Fibroblast of the aortic adventitia (primary cell): ENCODE measurements around the gene METTL17. TPM values are rescaled to one million over a fixed set of nuclear protein-coding genes. Genes with fewer than 3 reads are reported as not detected.
A peak's percentile ranks its signal among the peaks of the same experiment; 100 is the strongest.

Experiments used
- DNase-seq: peaks from one replicate; pipeline ENCODE4 v3.0.0-alpha.2; 2010; ENCODE audit warnings: low read depth
- H3K4me3 ChIP-seq: 2 replicates; pipeline ENCODE4 v1.5.1; 2011; ENCODE audit warnings: low read depth, mild to moderate bottlenecking, control low read depth, low read length, moderate library complexity
- CTCF ChIP-seq: IDR thresholded peaks from 2 replicates; pipeline ENCODE4 v1.5.1; 2011; ENCODE audit warnings: mild to moderate bottlenecking, low read length, control low read depth, inconsistent platforms; ENCODE audit not compliant: insufficient read depth
- total RNA-seq: library from RNA; depleted of rRNA; stranded (reverse); fragments of >200 nt; gene quantifications from 2 replicates; pipeline ENCODE4 v1.2.3, GENCODE V29; 2012; ENCODE audit warnings: low replicate concordance

The METTL17 gene
- total RNA-seq, 1 donor = 44.2 TPM

DNA sequence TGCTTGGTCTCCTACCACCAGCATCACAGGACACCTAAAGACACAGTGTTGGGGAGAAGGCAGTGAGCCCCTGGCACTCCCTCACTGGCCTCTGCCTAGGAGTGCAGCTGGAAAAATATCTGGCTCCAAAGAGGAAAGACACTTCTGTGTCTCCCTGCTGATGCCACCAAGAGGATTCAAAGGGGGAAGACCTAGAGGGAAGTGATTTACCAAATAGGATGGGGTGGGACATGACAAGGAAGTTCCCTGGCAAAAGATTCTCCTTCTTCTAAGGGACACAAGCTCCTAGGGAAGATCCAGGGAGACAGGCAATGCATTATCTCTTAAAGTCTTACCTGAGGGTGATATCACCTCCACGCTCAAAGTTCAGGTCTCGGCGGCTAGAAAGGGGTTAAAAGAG lies 29.0 kb downstream of the METTL17 start:
- no peak for DNase-seq

GRCh38 chr14:21019366-21019765 lies 29.6 kb downstream of the METTL17 start:
- H3K4me3 ChIP-seq = no peak overlapping the region
- no peak for TF ChIP-seq CTCF
- DNase-seq = no peak

More for the DNA sequence above, 29.0 kb downstream of the METTL17 start:
- no peak overlapping the region for H3K4me3 ChIP-seq
- no peak for TF ChIP-seq CTCF

GRCh38 chr14:21020977-21021545 lies 31.3 kb downstream of the METTL17 start:
- no peak for TF ChIP-seq CTCF
- no peak overlapping the region for H3K4me3 ChIP-seq
- no peak for DNase-seq

- TF ChIP-seq CTCF = no peak
- DNase-seq = no peak
- no peak overlapping the region for H3K4me3 ChIP-seq
Measured at GRCh38 chr14:21022686-21023085, 32.9 kb downstream of the METTL17 start.

- no peak for TF ChIP-seq CTCF
- no peak for DNase-seq
- no peak overlapping the region for H3K4me3 ChIP-seq
Measured at GRCh38 chr14:21023174-21023573, 33.4 kb downstream of the METTL17 start.

- peak overlapping the region; percentile 57 for H3K4me3 ChIP-seq
- no peak for DNase-seq
- TF ChIP-seq CTCF = no peak
Measured at GRCh38 chr14:21023817-21024584, 34.2 kb downstream of the METTL17 start.
